Neural cell (in vitro differentiated cells): ENCODE data around the gene PPIG.
"Not testable (repeated sequence)": the region's sequence is repeated elsewhere in the genome, so short reads cannot be mapped to it uniquely, and the experiment has no call there.

Experiments
- EP300 ChIP-seq: fragments of 450-650 bp; conservative IDR thresholded peaks from 2 replicates; pipeline ENCODE4 v1.6.1; 2014; ENCODE audit warnings: antibody characterized with exemption, mild to moderate bottlenecking, moderate library complexity; ENCODE audit not compliant: poor library complexity, severe bottlenecking
- EZH2 ChIP-seq: fragments of 200-600, 300-800 bp; shearing (Covaris generic), sonication (generic); IDR thresholded peaks from 2 replicates; pipeline ENCODE4 v1.6.1; 2014; ENCODE audit warnings: antibody characterized with exemption, low read length, borderline replicate concordance, mild to moderate bottlenecking; ENCODE audit not compliant: insufficient read depth, poor library complexity, severe bottlenecking
- MXI1 ChIP-seq: fragments of 450-650 bp; conservative IDR thresholded peaks from 2 replicates; pipeline ENCODE4 v1.6.1; 2014; ENCODE audit warnings: antibody characterized with exemption, mild to moderate bottlenecking; ENCODE audit not compliant: poor library complexity, severe bottlenecking
- POLR2AphosphoS5 ChIP-seq: IDR thresholded peaks from 2 replicates; pipeline ENCODE4 v1.6.1; 2012
- RAD21 ChIP-seq: fragments of 450-650 bp; conservative IDR thresholded peaks from 2 replicates; pipeline ENCODE4 v1.6.1; 2014; ENCODE audit warnings: antibody characterized with exemption, mild to moderate bottlenecking, moderate library complexity
- REST ChIP-seq: IDR thresholded peaks from 2 replicates; pipeline ENCODE4 v1.6.1; 2012; ENCODE audit warnings: borderline replicate concordance
- SMC3 ChIP-seq: fragments of 450-650 bp; conservative IDR thresholded peaks from 2 replicates; pipeline ENCODE4 v1.6.1; 2014; ENCODE audit warnings: antibody characterized with exemption, mild to moderate bottlenecking, moderate library complexity; ENCODE audit not compliant: poor library complexity
- TAF1 ChIP-seq: IDR thresholded peaks from 2 replicates; pipeline ENCODE4 v1.6.1; 2012; ENCODE audit warnings: low read depth
- TF ChIP-seq, protein P1 (sequence below): fragments of 450-650 bp; IDR thresholded peaks from 2 replicates; pipeline ENCODE4 v1.5.1; 2014; ENCODE audit warnings: antibody characterized with exemption, mild to moderate bottlenecking, moderate library complexity; ENCODE audit not compliant: poor library complexity, severe bottlenecking

DNA sequence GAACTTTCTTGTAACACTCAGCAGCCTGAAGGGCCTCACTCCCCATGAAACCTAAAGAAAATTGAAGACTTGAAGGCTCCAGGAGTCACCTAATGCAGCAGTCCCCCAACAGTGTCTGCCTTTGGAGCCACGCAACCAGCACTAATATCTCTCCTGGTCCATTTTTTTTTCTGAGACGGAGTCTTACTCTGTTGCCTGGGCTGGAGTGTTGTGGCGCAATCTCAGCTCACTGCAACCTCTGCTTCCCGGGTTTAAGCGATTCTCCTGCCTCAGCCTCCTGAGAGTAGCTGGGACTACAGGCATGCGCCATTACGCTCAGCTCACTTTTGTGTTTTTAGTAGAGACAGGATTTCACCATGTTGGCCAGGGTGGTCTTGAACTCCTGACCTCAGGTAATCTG lies 12.4 kb downstream of the PPIG start:
- TF ChIP-seq, protein P1, sequence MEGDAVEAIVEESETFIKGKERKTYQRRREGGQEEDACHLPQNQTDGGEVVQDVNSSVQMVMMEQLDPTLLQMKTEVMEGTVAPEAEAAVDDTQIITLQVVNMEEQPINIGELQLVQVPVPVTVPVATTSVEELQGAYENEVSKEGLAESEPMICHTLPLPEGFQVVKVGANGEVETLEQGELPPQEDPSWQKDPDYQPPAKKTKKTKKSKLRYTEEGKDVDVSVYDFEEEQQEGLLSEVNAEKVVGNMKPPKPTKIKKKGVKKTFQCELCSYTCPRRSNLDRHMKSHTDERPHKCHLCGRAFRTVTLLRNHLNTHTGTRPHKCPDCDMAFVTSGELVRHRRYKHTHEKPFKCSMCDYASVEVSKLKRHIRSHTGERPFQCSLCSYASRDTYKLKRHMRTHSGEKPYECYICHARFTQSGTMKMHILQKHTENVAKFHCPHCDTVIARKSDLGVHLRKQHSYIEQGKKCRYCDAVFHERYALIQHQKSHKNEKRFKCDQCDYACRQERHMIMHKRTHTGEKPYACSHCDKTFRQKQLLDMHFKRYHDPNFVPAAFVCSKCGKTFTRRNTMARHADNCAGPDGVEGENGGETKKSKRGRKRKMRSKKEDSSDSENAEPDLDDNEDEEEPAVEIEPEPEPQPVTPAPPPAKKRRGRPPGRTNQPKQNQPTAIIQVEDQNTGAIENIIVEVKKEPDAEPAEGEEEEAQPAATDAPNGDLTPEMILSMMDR = not testable (repeated sequence)
- not testable (repeated sequence) for TF ChIP-seq POLR2AphosphoS5, RAD21, EZH2, REST, MXI1, TAF1, SMC3, EP300
